Thoracic aorta (tissue), 2 donors: ENCODE measurements around the gene AHR. TPM values are rescaled to one million over a fixed set of nuclear protein-coding genes. Genes with fewer than 3 reads are reported as not detected.
A peak's percentile ranks its signal among the peaks of the same experiment; 100 is the strongest.

Source experiments
- ATAC-seq: fragments of 150-250 bp; one replicate; pipeline ENCODE4 v1.8.0; 2017; ENCODE audit warnings: low read depth; ENCODE audit not compliant: insufficient number of reproducible peaks, low FRiP score
- DNase-seq: peaks from one replicate; pipeline ENCODE4 v3.0.0-alpha.2; 2020; ENCODE audit warnings: low spot score
- H3K27ac ChIP-seq, 2 donors: fragments of 200-600 bp; sonication (generic); 1 replicate in 1 of 2; 2 replicates in 1 of 2; pipeline ENCODE4 v1.5.1; 2016; ENCODE audit warnings: mild to moderate bottlenecking in 2 of 2, moderate library complexity in 2 of 2
- H3K27me3 ChIP-seq: fragments of 200-600 bp; sonication (generic); replicated peaks from 2 replicates; pipeline ENCODE4 v1.6.0; 2016; ENCODE audit warnings: mild to moderate bottlenecking; ENCODE audit not compliant: insufficient read depth
- H3K36me3 ChIP-seq: fragments of 200-600 bp; sonication (generic); one replicate; pipeline ENCODE4 v1.5.1; 2016
- H3K4me1 ChIP-seq, 2 donors: fragments of 200-600 bp; sonication (generic); 1 replicate in 1 of 2; 2 replicates in 1 of 2; pipeline versions ENCODE4 v1.5.1 to v1.6.0; 2016; ENCODE audit warnings: low read depth in 2 of 2, mild to moderate bottlenecking in 1 of 2; ENCODE audit not compliant: control insufficient read depth in 1 of 2
- H3K4me3 ChIP-seq: fragments of 200-600 bp; sonication (generic); 2 replicates; pipeline ENCODE4 v1.5.1; 2016; ENCODE audit warnings: mild to moderate bottlenecking
- H3K9me3 ChIP-seq: fragments of 200-600 bp; sonication (generic); 2 replicates; pipeline ENCODE4 v1.5.1; 2016
- CTCF ChIP-seq: fragments of 200-600 bp; sonication (generic); IDR thresholded peaks from one replicate; pipeline ENCODE4 v1.5.1; 2019; ENCODE audit warnings: antibody characterized with exemption
- total RNA-seq, 2 donors: library from RNA; depleted of rRNA; stranded (reverse); fragments of >200 nt; gene quantifications; one replicate each; pipeline versions ENCODE4 v1.1.0 to v1.2.3, GENCODE V29; 2016

Gene AHR
- total RNA-seq, 2 donors from 2014 or later = 131 to 191 TPM

- no peak for DNase-seq
- Histone ChIP-seq H3K27me3 (no peaks in the 10 kb centered on the region), H3K4me3 (peak overlapping the region; percentile 39), H3K9me3 (no peaks in the 10 kb centered on the region), H3K27ac (no peak overlapping the region), H3K36me3 (no peaks in the 10 kb centered on the region), H3K4me1 (peaks cover 56 to 70% of the 10 kb centered on the region in 2 donors)
- no peak for ATAC-seq
- TF ChIP-seq CTCF = no peak
These were observed 6.5 kb downstream of the AHR start for GRCh38 chr7:17304926-17305325.

- Histone ChIP-seq H3K27ac (peak overlapping the region in 1 of 2 donors; percentile 18), H3K4me1 (peaks cover 56 to 67% of the 10 kb centered on the region in 2 donors), H3K9me3 (no peaks in the 10 kb centered on the region), H3K27me3 (no peaks in the 10 kb centered on the region), H3K4me3 (peak overlapping the region; percentile 4), H3K36me3 (no peaks in the 10 kb centered on the region)
- no peak for TF ChIP-seq CTCF
- DNase-seq = no peak
- ATAC-seq = no peak
These were observed 7.1 kb downstream of the AHR start for GRCh38 chr7:17305387-17306171.

GRCh38 chr7:17307000-17307399, 8.5 kb downstream of the AHR start:
- peak overlapping the region in 1 of 2 donors; percentile 27 for H3K27ac ChIP-seq
- H3K4me3 ChIP-seq = peak overlapping the region; percentile 21
- TF ChIP-seq CTCF = no peak
- H3K4me1 ChIP-seq = peaks cover 52 to 62% of the 10 kb centered on the region in 2 donors
- no peaks in the 10 kb centered on the region for H3K9me3 ChIP-seq
- H3K27me3 ChIP-seq = no peaks in the 10 kb centered on the region
- H3K36me3 ChIP-seq = peaks cover 5% of the 10 kb centered on the region
- DNase-seq (no peak), ATAC-seq (no peak)

- H3K4me3 ChIP-seq = peak overlapping the region; percentile 21
- no peaks in the 10 kb centered on the region for H3K27me3 ChIP-seq
- H3K36me3 ChIP-seq = peaks cover 5% of the 10 kb centered on the region
- peaks cover 51 to 62% of the 10 kb centered on the region in 2 donors for H3K4me1 ChIP-seq
- H3K9me3 ChIP-seq = no peaks in the 10 kb centered on the region
- TF ChIP-seq CTCF = no peak
- DNase-seq = no peak
- ATAC-seq = no peak
- H3K27ac ChIP-seq = peak overlapping the region in 1 of 2 donors; percentile 27
These were observed 9.1 kb downstream of the AHR start for GRCh38 chr7:17307558-17307957.

- no peak for TF ChIP-seq CTCF
- Histone ChIP-seq H3K27ac (no peak overlapping the region), H3K9me3 (no peaks in the 10 kb centered on the region), H3K4me1 (peaks cover 51 to 60% of the 10 kb centered on the region in 2 donors), H3K4me3 (peak overlapping the region; percentile 21), H3K36me3 (peaks cover 5% of the 10 kb centered on the region), H3K27me3 (no peaks in the 10 kb centered on the region)
- DNase-seq (no peak), ATAC-seq (no peak)
These were observed 9.7 kb downstream of the AHR start for GRCh38 chr7:17307969-17308648.
